IPS DF 19.7 (cell line): ENCODE results near the gene TSNAX.

Experiments used
- DNase-seq: peaks from one replicate; pipeline ENCODE4 v3.0.0-alpha.2; 2013; ENCODE audit warnings: low read depth, low spot score

The TSNAX gene

DNA sequence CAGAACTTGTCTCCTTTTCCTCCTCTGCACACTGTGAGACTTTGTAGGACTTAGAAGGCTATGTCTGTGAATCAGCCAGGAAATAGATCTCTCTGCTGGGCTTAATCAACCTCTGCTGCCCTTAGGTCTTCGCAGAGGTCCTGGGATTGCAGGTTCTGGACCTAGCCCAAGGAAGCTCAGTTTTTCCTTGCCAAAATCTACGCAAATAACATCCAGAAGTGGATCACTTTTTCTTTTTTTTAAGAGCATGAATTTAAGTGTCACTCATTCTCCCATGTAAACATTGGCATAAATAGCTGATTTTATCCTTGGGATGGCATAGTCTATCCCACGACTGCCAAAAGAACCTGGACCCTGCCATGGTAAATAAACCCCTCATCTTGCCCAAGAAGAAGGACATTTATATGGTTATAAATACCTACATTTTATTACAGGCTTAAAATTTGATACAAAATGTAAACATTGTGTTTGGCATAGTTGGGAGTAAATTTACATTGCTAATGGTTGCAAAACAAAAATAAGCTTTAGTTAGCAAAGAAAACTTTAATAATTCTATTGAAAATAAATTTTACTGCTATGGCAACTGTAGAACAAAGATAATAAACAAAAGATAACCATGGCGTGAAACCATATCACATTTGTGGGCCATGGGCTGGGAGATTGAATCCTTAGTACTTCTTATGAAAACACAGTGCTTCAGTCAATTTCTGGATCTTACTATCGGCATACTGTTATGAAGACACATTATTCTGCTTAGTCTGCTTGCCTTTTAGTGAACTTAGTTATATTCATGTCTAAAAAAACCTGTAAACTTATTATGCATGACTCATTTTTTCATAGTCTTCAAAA lies 73.6 kb downstream of the TSNAX start:
- no peak for DNase-seq

- no peak for DNase-seq
Observed at GRCh38 chr1:231602673-231602984, 74.2 kb downstream of the TSNAX start.

DNA sequence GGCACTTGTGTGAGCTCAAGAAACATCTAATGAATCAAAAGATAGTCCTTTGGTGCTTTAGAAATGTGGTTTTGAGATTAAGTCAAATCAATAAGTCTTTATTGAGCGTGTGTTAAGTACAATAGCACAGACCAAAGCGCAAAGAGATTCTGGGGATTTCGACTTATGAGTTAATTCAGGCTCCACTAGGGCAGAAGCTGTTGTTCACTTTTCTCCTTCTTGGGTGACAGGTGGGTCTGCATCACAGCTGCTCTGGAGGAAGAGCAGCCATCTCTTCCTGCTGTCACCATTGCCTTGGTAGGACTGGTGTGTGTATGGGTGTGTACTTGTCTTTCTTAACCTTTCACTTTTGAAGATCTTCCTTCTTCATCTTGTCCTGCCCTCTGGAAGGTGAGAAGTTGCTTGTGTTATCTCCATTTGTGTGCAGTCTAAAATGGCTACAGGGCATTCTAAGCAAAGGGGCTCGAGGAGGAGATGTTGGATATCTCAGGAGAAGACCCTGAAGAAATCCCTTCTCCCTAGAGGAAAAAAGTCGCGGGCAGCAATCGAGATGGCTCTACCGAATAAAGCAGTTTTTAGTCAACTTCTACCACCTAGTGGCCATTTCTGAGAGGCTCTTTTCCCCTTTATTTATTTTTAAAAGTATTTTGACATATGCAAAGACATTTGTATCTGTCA lies 75.3 kb downstream of the TSNAX start:
- no peak for DNase-seq

- no peak for DNase-seq
Observed at GRCh38 chr1:231604276-231604621, 75.8 kb downstream of the TSNAX start.

DNA sequence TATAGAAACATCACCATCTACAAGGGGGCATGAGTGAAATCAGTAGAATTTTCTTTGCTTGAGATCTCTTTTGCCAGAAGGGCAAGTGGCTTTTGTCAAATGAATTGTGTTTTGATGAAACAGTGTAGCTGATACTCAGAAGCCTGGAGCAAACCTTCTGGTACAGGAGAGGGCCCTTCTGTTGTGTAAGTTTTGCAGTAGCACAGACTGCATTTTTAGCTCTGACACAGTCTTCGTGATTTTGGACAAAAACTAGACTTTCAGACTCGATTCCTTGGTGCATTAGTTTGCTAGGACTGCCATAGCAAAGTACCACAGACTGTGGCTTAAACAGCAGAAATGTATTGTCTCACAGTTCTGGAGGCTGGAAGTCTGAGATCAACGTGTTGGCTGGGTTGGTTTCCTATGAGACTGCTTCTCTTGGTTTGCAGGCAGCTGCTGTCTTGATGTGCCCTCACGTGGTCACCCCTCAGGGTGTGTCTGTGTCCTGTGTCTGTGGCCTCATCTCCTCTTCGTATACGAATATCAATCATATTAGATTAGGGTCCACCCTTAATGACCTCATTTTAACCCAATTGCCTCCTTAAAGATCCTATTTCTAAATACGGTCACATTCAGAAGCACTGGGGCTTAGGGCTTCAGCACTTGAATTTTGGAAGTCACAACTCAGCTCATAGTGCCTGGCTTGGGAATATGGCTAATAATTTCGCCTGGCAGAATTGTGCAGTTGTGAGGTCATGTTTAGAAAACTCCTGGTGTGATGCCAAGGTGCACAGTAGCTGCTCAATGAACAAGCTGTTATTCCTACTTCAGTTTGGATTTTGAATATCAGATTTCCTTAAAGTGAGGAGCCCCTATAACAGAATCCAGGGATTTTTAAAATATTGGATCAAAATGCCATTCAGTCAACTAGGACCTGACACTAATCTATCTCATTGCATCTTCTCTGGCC lies 77.0 kb downstream of the TSNAX start:
- no peak for DNase-seq

DNA sequence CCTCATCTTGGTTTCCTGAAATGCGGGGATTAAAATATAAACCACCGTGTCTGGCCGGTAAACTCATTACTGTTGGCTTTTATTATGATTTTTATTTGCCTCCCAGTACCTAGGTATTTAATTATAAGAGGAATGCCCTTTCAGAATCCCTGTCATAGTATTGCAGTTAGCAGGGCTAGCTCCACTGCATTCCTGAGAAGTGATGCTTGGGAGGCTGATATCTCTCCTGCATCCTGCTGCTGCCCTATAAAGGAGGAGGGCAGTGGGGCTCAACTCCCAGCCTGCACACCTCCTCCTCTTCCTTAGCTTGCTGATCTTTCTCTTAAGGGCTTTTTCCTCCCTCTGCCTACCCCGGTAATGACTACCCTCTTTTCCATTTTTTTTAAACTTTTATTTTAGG lies 78.2 kb downstream of the TSNAX start:
- no peak for DNase-seq

- DNase-seq, result no peak
Observed at GRCh38 chr1:231610388-231610787, 81.9 kb downstream of the TSNAX start.

DNA sequence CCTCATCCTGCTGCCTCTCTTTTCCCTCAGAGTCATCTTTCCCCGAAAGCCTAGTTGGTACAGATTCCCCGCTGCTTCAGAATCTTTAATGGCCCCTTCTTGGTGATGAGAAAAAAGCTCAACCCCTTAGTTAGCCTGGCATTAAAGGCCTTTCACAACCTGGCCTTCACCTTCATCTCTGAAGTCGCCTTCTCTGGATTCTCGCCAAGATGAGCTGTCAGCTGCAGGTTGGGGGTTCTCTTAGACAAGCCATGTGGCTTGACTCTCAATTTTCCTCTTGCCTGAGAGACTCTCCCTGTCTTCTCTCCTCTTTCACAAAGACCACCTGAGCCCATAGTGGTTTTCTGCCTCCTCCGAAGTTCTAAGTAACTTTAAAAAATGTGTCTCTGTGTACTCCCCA lies 82.6 kb downstream of the TSNAX start:
- no peak for DNase-seq

GRCh38 chr1:231611851-231612250 lies 83.4 kb downstream of the TSNAX start:
- DNase-seq, result no peak

DNA sequence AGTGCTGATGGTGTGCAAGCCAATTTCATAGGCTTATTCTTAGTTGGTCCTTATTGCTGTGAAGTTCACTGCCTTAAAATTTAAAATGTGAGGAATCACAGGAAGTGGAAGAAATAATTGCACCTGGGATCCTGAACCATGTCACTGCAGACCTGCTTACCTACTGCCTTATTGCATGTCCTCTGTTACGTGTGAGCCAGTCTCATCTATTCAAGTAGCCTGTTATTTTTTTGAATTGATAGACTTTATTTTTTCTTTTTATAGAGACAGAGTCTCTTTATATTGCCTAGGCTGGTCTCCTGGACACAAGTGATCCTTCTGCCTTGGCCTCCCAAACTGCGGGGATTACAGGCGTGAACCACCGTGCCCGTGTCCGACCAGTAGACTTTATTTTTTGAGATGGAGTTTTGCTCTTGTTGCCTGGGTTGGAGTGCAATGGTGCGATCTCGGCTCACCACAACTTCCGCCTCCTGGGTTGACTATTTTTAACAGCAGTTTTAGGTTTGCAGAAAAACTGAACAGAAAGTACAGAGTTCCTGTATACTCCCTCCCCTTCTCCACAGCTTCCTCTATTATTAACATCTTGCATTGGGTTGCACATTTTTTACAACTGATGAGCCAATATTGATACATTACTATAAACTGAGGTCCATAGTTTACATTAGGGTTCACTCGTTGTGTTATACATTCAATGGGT lies 84.1 kb downstream of the TSNAX start:
- DNase-seq, result no peak

GRCh38 chr1:231613419-231614349 lies 85.2 kb downstream of the TSNAX start:
- no peak for DNase-seq
